H1 (cell line): Measurements from ENCODE around the gene PDE8B. TPM values are rescaled to one million over a fixed set of nuclear protein-coding genes. Genes with fewer than 3 reads are reported as not detected.

Experiments
- CTCF ChIA-PET: fragments of 300-600 bp; sonication (Branson Sonifier 250); formaldehyde crosslinking; loops from one replicate; lab custom pipeline; 2021; ENCODE audit not compliant: partially characterized antibody; lab: Charles Lee
- POLR2A ChIA-PET: fragments of 300-600 bp; sonication (Branson Sonifier 250); formaldehyde crosslinking; loops from one replicate; lab custom pipeline; 2021; ENCODE audit warnings: inconsistent platforms; ENCODE audit not compliant: partially characterized antibody; lab: Charles Lee
- DNase-seq, 2 experiments: peaks; one replicate each; pipeline versions ENCODE4 v3.0.0 to v3.0.0-alpha.2; 2010 to 2022; ENCODE audit warnings: low spot score in 2 of 2, low read depth in 1 of 2, mixed read lengths in 1 of 2
- FAIRE-seq: peaks from 2 replicates; lab custom pipeline; 2011; peaks lifted over from hg19 to GRCh38; lab: Jason Lieb, UNC
- H2AFZ ChIP-seq: 2 replicates; pipeline ENCODE4 v1.8.1; 2012; ENCODE audit warnings: low read length, inconsistent platforms
- H2AK5ac ChIP-seq: 2 replicates; pipeline ENCODE4 v1.6.1; 2013; ENCODE audit warnings: low read depth, low read length
- H2BK120ac ChIP-seq: replicated peaks from 2 replicates; pipeline ENCODE3; 2013; ENCODE audit warnings: low read depth, low read length, inconsistent platforms
- H2BK12ac ChIP-seq: 2 replicates; pipeline ENCODE4 v1.6.1; 2013; ENCODE audit warnings: low read depth, low read length
- H2BK15ac ChIP-seq: 2 replicates; pipeline ENCODE4 v1.6.1; 2013; ENCODE audit warnings: low read length
- H2BK20ac ChIP-seq: 2 replicates; pipeline ENCODE4 v1.6.1; 2013; ENCODE audit warnings: low read length
- H2BK5ac ChIP-seq: 2 replicates; pipeline ENCODE4 v1.6.1; 2013; ENCODE audit warnings: low read depth, low read length
- H3K14ac ChIP-seq: 2 replicates; pipeline ENCODE4 v1.6.1; 2013; ENCODE audit warnings: inconsistent platforms; ENCODE audit not compliant: insufficient read length
- H3K18ac ChIP-seq: 2 replicates; pipeline ENCODE4 v1.6.1; 2013; ENCODE audit warnings: low read length; ENCODE audit errors: extremely low read depth
- H3K23ac ChIP-seq: 2 replicates; pipeline ENCODE4 v1.6.1; 2013; ENCODE audit warnings: inconsistent platforms; ENCODE audit not compliant: insufficient read length
- H3K23me2 ChIP-seq: 2 replicates; pipeline ENCODE4 v1.6.1; 2013; ENCODE audit warnings: low read depth, low read length
- H3K27ac ChIP-seq: 2 replicates; pipeline ENCODE4 v1.6.1; 2011; ENCODE audit warnings: low read depth, low read length, inconsistent platforms
- H3K27me3 ChIP-seq, 4 experiments: replicated peaks in 1 of 4; 1 replicate in 1 of 4; 2 replicates in 3 of 4; pipeline versions ENCODE4 v1.6.1 to v1.8.1; 2011 to 2013; ENCODE audit warnings: low read length in 3 of 4, mild to moderate bottlenecking in 3 of 4, inconsistent platforms in 2 of 4, mixed read lengths in 2 of 4, moderate library complexity in 1 of 4; ENCODE audit not compliant: control insufficient read depth in 3 of 4, insufficient read depth in 3 of 4; ENCODE audit errors: extremely low read depth in 1 of 4
- H3K36me3 ChIP-seq, 4 experiments: 2 replicates each; pipeline versions ENCODE4 v1.6.1 to v1.8.1; 2011 to 2013; ENCODE audit warnings: mild to moderate bottlenecking in 4 of 4, low read length in 3 of 4, moderate library complexity in 2 of 4, control low read depth in 1 of 4, inconsistent platforms in 1 of 4; ENCODE audit not compliant: insufficient read depth in 4 of 4, control insufficient read depth in 2 of 4
- H3K4ac ChIP-seq: replicated peaks from 2 replicates; pipeline ENCODE3; 2013; ENCODE audit warnings: low read length, low read depth, mixed read lengths, inconsistent platforms; ENCODE audit not compliant: insufficient read length
- H3K4me1 ChIP-seq, 4 experiments: replicated peaks in 1 of 4; 1 replicate in 1 of 4; 2 replicates in 3 of 4; pipeline versions ENCODE4 v1.6.1 to v1.8.1; 2011 to 2013; ENCODE audit warnings: low read length in 3 of 4, inconsistent platforms in 2 of 4, mixed read lengths in 1 of 4; ENCODE audit not compliant: insufficient read depth in 4 of 4, control insufficient read depth in 3 of 4
- H3K4me2 ChIP-seq, 2 experiments: 2 replicates each; pipeline versions ENCODE4 v1.6.1 to v1.8.1; 2011 to 2013; ENCODE audit warnings: low read depth in 2 of 2, low read length in 2 of 2, control low read depth in 1 of 2, inconsistent platforms in 1 of 2, mild to moderate bottlenecking in 1 of 2; ENCODE audit not compliant: insufficient read depth in 1 of 2
- H3K4me3 ChIP-seq, 4 experiments: fragments of 200-600, 300-600 bp in 1 of 4; sonication (generic), shearing (Covaris generic), sonication (Bioruptor Twin) in 1 of 4; 2 replicates each; pipeline versions ENCODE4 v1.5.1 to v1.8.1; 2011 to 2016; ENCODE audit warnings: low read length in 4 of 4, low read depth in 3 of 4, control low read depth in 2 of 4, inconsistent platforms in 2 of 4, mild to moderate bottlenecking in 2 of 4, mixed read lengths in 1 of 4, moderate library complexity in 1 of 4; ENCODE audit not compliant: insufficient read depth in 2 of 4; ENCODE audit errors: extremely low read depth in 1 of 4
- H3K56ac ChIP-seq: replicated peaks from 2 replicates; pipeline ENCODE3; 2013; ENCODE audit warnings: low read depth, mild to moderate bottlenecking, mixed read lengths, low read length, inconsistent platforms; ENCODE audit not compliant: insufficient read length
- H3K79me1 ChIP-seq: 2 replicates; pipeline ENCODE4 v1.6.1; 2013; ENCODE audit warnings: low read depth, low read length, control low read depth
- H3K79me2 ChIP-seq, 2 experiments: 2 replicates each; pipeline versions ENCODE4 v1.6.1 to v1.8.1; 2012 to 2013; ENCODE audit warnings: low read length in 2 of 2, mild to moderate bottlenecking in 2 of 2, inconsistent platforms in 1 of 2; ENCODE audit not compliant: insufficient read depth in 2 of 2, control insufficient read depth in 1 of 2
- H3K9ac ChIP-seq, 4 experiments: replicated peaks in 1 of 4; 1 replicate in 1 of 4; 2 replicates in 3 of 4; pipeline versions ENCODE4 v1.6.1 to v1.8.1; 2011 to 2013; ENCODE audit warnings: low read depth in 3 of 4, low read length in 3 of 4, control low read depth in 2 of 4, mild to moderate bottlenecking in 2 of 4, moderate library complexity in 2 of 4, inconsistent platforms in 1 of 4; ENCODE audit errors: extremely low read depth in 1 of 4
- H3K9me3 ChIP-seq, 2 experiments: 2 replicates each; pipeline versions ENCODE4 v1.6.1 to v1.8.1; 2012 to 2013; ENCODE audit warnings: mild to moderate bottlenecking in 2 of 2, moderate library complexity in 2 of 2, control low read depth in 1 of 2, inconsistent platforms in 1 of 2, low read depth in 1 of 2, low read length in 1 of 2, mixed read lengths in 1 of 2; ENCODE audit not compliant: insufficient read depth in 2 of 2
- H4K20me1 ChIP-seq, 2 experiments: replicated peaks in 1 of 2; 2 replicates each; pipeline versions ENCODE3 to v1.8.1; 2011 to 2013; ENCODE audit warnings: inconsistent platforms in 2 of 2, low read length in 2 of 2, mild to moderate bottlenecking in 1 of 2; ENCODE audit not compliant: insufficient read depth in 2 of 2, control insufficient read depth in 1 of 2
- H4K5ac ChIP-seq: 2 replicates; pipeline ENCODE4 v1.6.1; 2013; ENCODE audit warnings: low read length, low read depth, mixed read lengths, inconsistent platforms; ENCODE audit not compliant: insufficient read length
- H4K8ac ChIP-seq: 2 replicates; pipeline ENCODE4 v1.8.0; 2013; ENCODE audit warnings: mild to moderate bottlenecking, moderate library complexity, low read length, inconsistent platforms; ENCODE audit not compliant: insufficient read depth; ENCODE audit errors: extremely low read depth
- H4K91ac ChIP-seq: replicated peaks from 2 replicates; pipeline ENCODE3; 2013; ENCODE audit warnings: low read length, mixed read lengths, inconsistent platforms; ENCODE audit not compliant: insufficient read length
- TBP ChIP-seq: IDR thresholded peaks from 2 replicates; pipeline ENCODE4 v1.6.1; 2011; ENCODE audit warnings: low read depth, low read length, improper control_type of control experiment
- WGBS, 2 experiments: shearing (Covaris generic) in 1 of 2; methylation state at CpG; one replicate each; pipeline versions ENCODE4 v1.1.6 to v1.1.7; 2013 to 2015; ENCODE audit warnings: low lambda C conversion rate in 2 of 2, mixed read lengths in 2 of 2, inconsistent platforms in 1 of 2, low coverage in 1 of 2, missing lambda C conversion rate in 1 of 2; ENCODE audit not compliant: insufficient replicate concordance in 2 of 2, insufficient coverage in 1 of 2, insufficient read length in 1 of 2; ENCODE audit errors: extremely low coverage in 1 of 2, missing lambda C conversion rate in 1 of 2; 5-methylcytosine and 5-hydroxymethylcytosine counted together
- polyA plus RNA-seq, 7 experiments: library from polyadenylated mRNA; depleted of rRNA in 3 of 7; stranded (reverse) in 5 of 7; unstranded in 2 of 7; fragments of >200 nt in 5 of 7; fragments of 200-250 nt in 2 of 7; gene quantifications; 1 replicate in 5 of 7; 2 replicates in 1 of 7; 4 replicates in 1 of 7; pipeline versions ENCODE4 v1.2.1 to v1.2.3, GENCODE V29; 2011 to 2013; ENCODE audit warnings: missing spikeins in 2 of 7, mixed read lengths in 2 of 7
- total RNA-seq: library from RNA; stranded (reverse); fragmentation: NEBNext Ultra II Directional; extraction: Animal tissue kit (Norgen Biotek cat#: 25700); gene quantifications from 2 replicates; pipeline ENCODE4 v1.2.1, GENCODE V29; 2021
- TF ChIP-seq, protein P1 (sequence below): IDR thresholded peaks from 2 replicates; pipeline ENCODE4 v1.6.1; 2012; ENCODE audit warnings: low read length, inconsistent platforms
- TF ChIP-seq, protein P2 (sequence below), 3 experiments: IDR thresholded peaks; 1 replicate in 2 of 3; 2 replicates in 1 of 3; pipeline versions ENCODE4 v1.5.1 to v1.6.1; 2011; ENCODE audit warnings: low read length in 3 of 3, mild to moderate bottlenecking in 3 of 3, inconsistent platforms in 2 of 3, low read depth in 1 of 3, moderate library complexity in 1 of 3; ENCODE audit not compliant: insufficient read depth in 1 of 3; ENCODE audit errors: control extremely low read depth in 1 of 3

The PDE8B gene
- total and polyA plus RNA-seq, 2 of the 8 experiments (the other 6 are each of a cell fraction or from before 2014, with no cell fraction given), result 0.32 to 1.1 TPM

DNA sequence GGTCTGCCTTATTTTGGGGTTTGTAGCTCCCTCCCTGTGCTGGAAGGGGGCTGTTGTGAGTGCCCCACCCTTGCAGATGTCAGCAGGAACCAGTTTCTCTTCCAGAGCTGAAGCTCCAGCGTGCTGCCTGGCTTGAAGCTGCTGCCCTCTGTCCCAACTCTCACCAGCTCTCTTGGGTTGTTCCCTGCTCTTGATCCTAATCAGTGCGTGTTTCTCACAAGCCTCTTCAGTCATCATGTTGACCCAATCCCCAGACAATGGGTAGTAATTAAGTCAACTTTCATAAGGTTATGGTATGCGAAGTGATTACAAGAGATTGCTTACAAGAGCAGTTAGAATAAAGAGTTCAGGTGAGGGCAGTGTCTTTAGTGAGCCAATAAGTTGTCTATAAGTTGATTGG lies 57.0 kb downstream of the PDE8B start:
- H3K14ac ChIP-seq, result no peak overlapping the region
- H2BK15ac ChIP-seq, result no peak overlapping the region
- H3K4me1 ChIP-seq, result no peaks in the 10 kb centered on the region
- no peaks in the 10 kb centered on the region for H3K23me2 ChIP-seq
- no peak overlapping the region for H3K9ac ChIP-seq
- DNase-seq (no peak), FAIRE-seq (no peak)
- no peaks in the 10 kb centered on the region for H3K36me3 ChIP-seq
- H4K5ac ChIP-seq, result no peak overlapping the region
- H2AFZ ChIP-seq, result no peak overlapping the region
- H4K8ac ChIP-seq, result no peak overlapping the region
- H2BK20ac ChIP-seq, result no peak overlapping the region
- H3K4me3 ChIP-seq, result no peak overlapping the region
- no peak overlapping the region for H2BK5ac ChIP-seq
- H2AK5ac ChIP-seq, result no peak overlapping the region
- H3K18ac ChIP-seq, result no peak overlapping the region
- H4K20me1 ChIP-seq, result no peaks in the 10 kb centered on the region
- no peak overlapping the region for H3K4me2 ChIP-seq
- no peaks in the 10 kb centered on the region for H3K79me1 ChIP-seq
- POLR2A ChIA-PET, result interaction anchor here (0.6 kb wide), 1 partner anchor 370 kb away, joined by 3 read pairs; no protein-coding TSS in a partner anchor
- WGBS, 2 experiments, result 79% methylated on average over 3 of the region's 3 CpGs; no CpG with 5 or more reads in 1 of the 2 experiments
- no peak overlapping the region for H3K56ac ChIP-seq
- H3K4ac ChIP-seq, result no peak overlapping the region
- H3K27ac ChIP-seq, result no peak overlapping the region
- H3K79me2 ChIP-seq, result no peaks in the 10 kb centered on the region
- H3K9me3 ChIP-seq, result no peaks in the 10 kb centered on the region
- no peaks in the 10 kb centered on the region for H3K27me3 ChIP-seq
- TF ChIP-seq, protein P1, sequence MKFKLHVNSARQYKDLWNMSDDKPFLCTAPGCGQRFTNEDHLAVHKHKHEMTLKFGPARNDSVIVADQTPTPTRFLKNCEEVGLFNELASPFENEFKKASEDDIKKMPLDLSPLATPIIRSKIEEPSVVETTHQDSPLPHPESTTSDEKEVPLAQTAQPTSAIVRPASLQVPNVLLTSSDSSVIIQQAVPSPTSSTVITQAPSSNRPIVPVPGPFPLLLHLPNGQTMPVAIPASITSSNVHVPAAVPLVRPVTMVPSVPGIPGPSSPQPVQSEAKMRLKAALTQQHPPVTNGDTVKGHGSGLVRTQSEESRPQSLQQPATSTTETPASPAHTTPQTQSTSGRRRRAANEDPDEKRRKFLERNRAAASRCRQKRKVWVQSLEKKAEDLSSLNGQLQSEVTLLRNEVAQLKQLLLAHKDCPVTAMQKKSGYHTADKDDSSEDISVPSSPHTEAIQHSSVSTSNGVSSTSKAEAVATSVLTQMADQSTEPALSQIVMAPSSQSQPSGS, result no peak
- TF ChIP-seq, protein P2, sequence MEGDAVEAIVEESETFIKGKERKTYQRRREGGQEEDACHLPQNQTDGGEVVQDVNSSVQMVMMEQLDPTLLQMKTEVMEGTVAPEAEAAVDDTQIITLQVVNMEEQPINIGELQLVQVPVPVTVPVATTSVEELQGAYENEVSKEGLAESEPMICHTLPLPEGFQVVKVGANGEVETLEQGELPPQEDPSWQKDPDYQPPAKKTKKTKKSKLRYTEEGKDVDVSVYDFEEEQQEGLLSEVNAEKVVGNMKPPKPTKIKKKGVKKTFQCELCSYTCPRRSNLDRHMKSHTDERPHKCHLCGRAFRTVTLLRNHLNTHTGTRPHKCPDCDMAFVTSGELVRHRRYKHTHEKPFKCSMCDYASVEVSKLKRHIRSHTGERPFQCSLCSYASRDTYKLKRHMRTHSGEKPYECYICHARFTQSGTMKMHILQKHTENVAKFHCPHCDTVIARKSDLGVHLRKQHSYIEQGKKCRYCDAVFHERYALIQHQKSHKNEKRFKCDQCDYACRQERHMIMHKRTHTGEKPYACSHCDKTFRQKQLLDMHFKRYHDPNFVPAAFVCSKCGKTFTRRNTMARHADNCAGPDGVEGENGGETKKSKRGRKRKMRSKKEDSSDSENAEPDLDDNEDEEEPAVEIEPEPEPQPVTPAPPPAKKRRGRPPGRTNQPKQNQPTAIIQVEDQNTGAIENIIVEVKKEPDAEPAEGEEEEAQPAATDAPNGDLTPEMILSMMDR (IDR thresholded peaks at IDR 0.05; ENCODE audit: control extremely low read depth in 1 of 3, insufficient read depth in 1 of 3, low read depth in 1 of 3, low read length in 3 of 3), result no peak
- no peak for TF ChIP-seq TBP
- H3K23ac ChIP-seq, result no peak overlapping the region
- H4K91ac ChIP-seq, result no peak overlapping the region
- H2BK120ac ChIP-seq, result no peak overlapping the region
- CTCF ChIA-PET, result interaction anchor here (1.1 to 1.3 kb wide), 2 partner anchors 34 to 123 kb away, joined by 3 to 4 read pairs; no protein-coding TSS in a partner anchor
- H2BK12ac ChIP-seq, result no peak overlapping the region
